HepG2 (cell line): ENCODE measurements around the gene SERTAD1. TPM values are rescaled to one million over a fixed set of nuclear protein-coding genes. Genes with fewer than 3 reads are reported as not detected.

Experiments
- ATAC-seq: fragments of 200-7000 bp; cut with Tn5 transposase; 3 replicates; pipeline ENCODE4 v1.9.1; 2020; ENCODE audit warnings: mild to moderate bottlenecking, moderate library complexity
- BruUV-seq: library from RNA; stranded (reverse); fragments of 400-500 nt; replicated peaks from 2 replicates; lab custom pipeline; 2021; lab: Mats Ljungman, UMichigan
- CTCF ChIA-PET: fragments of 300-600 bp; formaldehyde crosslinking; extraction: SDS; loops from one replicate; lab custom pipeline; 2021; ENCODE audit warnings: low total read pairs, inconsistent platforms, low intra/inter-chr PET ratio; lab: Yijun Ruan, JAX
- POLR2A ChIA-PET: fragments of 350-600 bp; sonication (Branson Sonifier 250); formaldehyde crosslinking; loops from one replicate; lab custom pipeline; 2020; ENCODE audit warnings: antibody characterized with exemption, inconsistent platforms; lab: Yijun Ruan, JAX
- DNase-seq: peaks from one replicate; pipeline ENCODE4 v3.0.0-alpha.2; 2015; ENCODE audit warnings: low spot score
- FAIRE-seq: peaks from 3 replicates; lab custom pipeline; 2011; peaks lifted over from hg19 to GRCh38; lab: Jason Lieb, UNC
- H2AFZ ChIP-seq: one replicate; pipeline ENCODE4 v1.6.1; 2011; ENCODE audit warnings: low read length, inconsistent platforms
- H3K27ac ChIP-seq: fragments of 300-600 bp; 3 replicates; pipeline ENCODE4 v1.8.0; 2011; ENCODE audit warnings: mixed run types, mild to moderate bottlenecking, mixed read lengths, low read length, inconsistent platforms; ENCODE audit not compliant: insufficient read depth; ENCODE audit errors: extremely low read length
- H3K27me3 ChIP-seq, 2 experiments: fragments of 200-600 bp in 1 of 2; 2 replicates in 1 of 2; 3 replicates in 1 of 2; pipeline versions ENCODE4 v1.6.0 to v1.8.0; 2011; ENCODE audit warnings: low read length in 2 of 2, mild to moderate bottlenecking in 2 of 2, moderate library complexity in 2 of 2, inconsistent platforms in 1 of 2; ENCODE audit not compliant: insufficient read depth in 2 of 2, control insufficient read depth in 1 of 2
- H3K36me3 ChIP-seq, 2 experiments: fragments of 200-600 bp in 1 of 2; replicated peaks in 1 of 2; 2 replicates in 1 of 2; 3 replicates in 1 of 2; pipeline versions ENCODE4 v1.5.1 to v1.8.0; 2011; ENCODE audit warnings: low read length in 2 of 2, inconsistent platforms in 1 of 2; ENCODE audit not compliant: insufficient read depth in 2 of 2, control insufficient read depth in 1 of 2
- H3K4me1 ChIP-seq: 2 replicates; pipeline ENCODE4 v1.5.1; 2012; ENCODE audit warnings: low read length, inconsistent platforms; ENCODE audit not compliant: insufficient read depth
- H3K4me2 ChIP-seq: 2 replicates; pipeline ENCODE4 v1.6.0; 2011; ENCODE audit warnings: low read depth, low read length, inconsistent platforms
- H3K4me3 ChIP-seq, 3 experiments: fragments of 200-600 bp in 1 of 3; sonication (generic), shearing (Covaris generic) in 1 of 3; replicated peaks in 1 of 3; 2 replicates each; pipeline ENCODE4 v1.5.1; 2011 to 2016; ENCODE audit warnings: low read length in 3 of 3, inconsistent platforms in 2 of 3, low read depth in 2 of 3, mild to moderate bottlenecking in 2 of 3, control low read depth in 1 of 3, mixed read lengths in 1 of 3; ENCODE audit not compliant: insufficient read depth in 1 of 3
- H3K79me2 ChIP-seq: one replicate; pipeline ENCODE4 v1.6.1; 2011; ENCODE audit warnings: low read length, inconsistent platforms; ENCODE audit not compliant: insufficient read depth
- H3K9ac ChIP-seq: 2 replicates; pipeline ENCODE4 v1.6.0; 2011; ENCODE audit warnings: mild to moderate bottlenecking, low read depth, low read length, inconsistent platforms; ENCODE audit not compliant: insufficient read depth
- H3K9me3 ChIP-seq: 2 replicates; pipeline ENCODE4 v1.5.1; 2012; ENCODE audit warnings: mild to moderate bottlenecking, low read length
- H4K20me1 ChIP-seq: 2 replicates; pipeline ENCODE4 v1.6.0; 2011; ENCODE audit warnings: inconsistent platforms, mild to moderate bottlenecking, low read length, moderate library complexity; ENCODE audit not compliant: insufficient read depth
- AGO2 ChIP-seq: fragments of 200-400 bp; formaldehyde crosslinking; optimal IDR thresholded peaks from 2 replicates; pipeline ENCODE3; 2017; ENCODE audit warnings: mild to moderate bottlenecking, low read depth, low read length, moderate library complexity
- CBX2 ChIP-seq, 2 experiments: fragments of 200-600 bp in 1 of 2; sonication (generic); formaldehyde crosslinking in 1 of 2; IDR thresholded peaks; 2 replicates each; pipeline versions ENCODE4 v1.7.0 to v1.8.1; 2018 to 2022; ENCODE audit warnings: low read depth in 2 of 2, low read length in 1 of 2, mild to moderate bottlenecking in 1 of 2, missing genetic modification reagents in 1 of 2
- FOXP1 ChIP-seq, 2 experiments: fragments of 450-650 bp in 1 of 2; IDR thresholded peaks; 2 replicates each; pipeline ENCODE4 v1.6.1; 2017 to 2018; ENCODE audit warnings: antibody characterized with exemption in 1 of 2
- IKZF4 ChIP-seq: sonication (generic); formaldehyde crosslinking; IDR thresholded peaks from 2 replicates; pipeline ENCODE4 v1.5.1; 2020; ENCODE audit warnings: borderline replicate concordance, mild to moderate bottlenecking, low read depth, missing genetic modification reagents; ENCODE audit errors: not compliant biosample characterization
- KLF6 ChIP-seq: IDR thresholded peaks from 2 replicates; pipeline ENCODE4 v1.8.0; 2016; ENCODE audit warnings: missing biosample characterization, missing genetic modification reagents
- SMC3 ChIP-seq: IDR thresholded peaks from 2 replicates; pipeline ENCODE4 v1.6.1; 2011; ENCODE audit warnings: low read length, improper control_type of control experiment
- SOX6 ChIP-seq, 2 experiments: fragments of 450-650 bp in 1 of 2; sonication (generic) in 1 of 2; formaldehyde crosslinking in 1 of 2; IDR thresholded peaks; 2 replicates each; pipeline versions ENCODE4 v1.4.0 to v1.6.1; 2017 to 2020; ENCODE audit warnings: antibody characterized with exemption in 1 of 2, mild to moderate bottlenecking in 1 of 2, missing genetic modification reagents in 1 of 2
- ZBTB7B ChIP-seq: sonication (generic); formaldehyde crosslinking; IDR thresholded peaks from 2 replicates; pipeline ENCODE4 v1.4.0; 2020; ENCODE audit warnings: missing genetic modification reagents
- ZNF577 ChIP-seq: sonication (generic); formaldehyde crosslinking; IDR thresholded peaks from 2 replicates; pipeline ENCODE4 v1.4.0; 2020; ENCODE audit warnings: mild to moderate bottlenecking, low read depth, missing genetic modification reagents, borderline replicate concordance
- ZNF616 ChIP-seq: sonication (generic); formaldehyde crosslinking; IDR thresholded peaks from 2 replicates; pipeline ENCODE4 v1.5.0; 2020; ENCODE audit warnings: low read depth, mild to moderate bottlenecking, missing genetic modification reagents
- ZSCAN12 ChIP-seq: sonication (generic); formaldehyde crosslinking; IDR thresholded peaks from 2 replicates; pipeline ENCODE4 v1.9.0; 2021; ENCODE audit warnings: mild to moderate bottlenecking, missing genetic modification reagents
- ZSCAN22 ChIP-seq: sonication (generic); formaldehyde crosslinking; IDR thresholded peaks from 2 replicates; pipeline ENCODE4 v1.4.0; 2020; ENCODE audit warnings: mild to moderate bottlenecking, missing genetic modification reagents
- ZSCAN9 ChIP-seq: IDR thresholded peaks from 2 replicates; pipeline ENCODE4 v1.6.1; 2016; ENCODE audit warnings: borderline replicate concordance
- WGBS: methylation state at CpG from one replicate; pipeline ENCODE4 v1.1.6; 2017; ENCODE audit warnings: low lambda C conversion rate; 5-methylcytosine and 5-hydroxymethylcytosine counted together
- in situ Hi-C: cut with HindIII; loops from 2 replicates; pipeline ENCODE4 v1.10.0; 2017; ENCODE audit warnings: low pct_unique_long_range_greater_than_20kb; ENCODE audit not compliant: extremely low pct_ligation_motif_present
- intact Hi-C: fragments of 100-400 bp; cut with micrococcal nuclease; formaldehyde crosslinking; loops from one replicate; pipeline ENCODE4 v1.10.0; 2022; ENCODE audit not compliant: unreplicated experiment
- polyA plus RNA-seq, 8 experiments: library from polyadenylated mRNA; depleted of rRNA in 3 of 8; stranded (reverse) in 7 of 8; unstranded in 1 of 8; fragments of >200 nt; fragmentation: Illumina TruSeq in 4 of 8; extraction: Trizol in 4 of 8; gene quantifications; 2 replicates each; pipeline versions ENCODE4 v1.2.1 to v1.2.3, GENCODE V29; 2011 to 2016; ENCODE audit warnings: low read depth in 4 of 8, missing spikeins in 1 of 8, mixed read lengths in 1 of 8; ENCODE audit not compliant: insufficient read depth in 1 of 8
- total RNA-seq, 5 experiments: library from RNA; depleted of rRNA; stranded (reverse); fragments of >200 nt; fragmentation: Illumina TruSeq; extraction: Trizol; gene quantifications; 2 replicates each; pipeline ENCODE4 v1.2.3, GENCODE V29; 2016; ENCODE audit warnings: low read depth in 1 of 5
- TF ChIP-seq, protein P1 (sequence below): sonication (generic); formaldehyde crosslinking; IDR thresholded peaks from 2 replicates; pipeline ENCODE4 v1.4.0; 2020; ENCODE audit warnings: missing genetic modification reagents, borderline replicate concordance
- TF ChIP-seq, protein P2 (sequence below): sonication (generic); formaldehyde crosslinking; IDR thresholded peaks from 2 replicates; pipeline ENCODE4 v1.4.0; 2020; ENCODE audit warnings: missing genetic modification reagents
- TF ChIP-seq, protein P3 (sequence below): sonication (generic); formaldehyde crosslinking; IDR thresholded peaks from 2 replicates; pipeline ENCODE4 v1.8.1; 2023; ENCODE audit warnings: mild to moderate bottlenecking, missing genetic modification reagents, borderline replicate concordance

Gene SERTAD1
- total and polyA plus RNA-seq, 2 of the 13 experiments (the other 11 are each of a cell fraction or from before 2014, with no cell fraction given) = 4.3 to 4.5 TPM

DNA sequence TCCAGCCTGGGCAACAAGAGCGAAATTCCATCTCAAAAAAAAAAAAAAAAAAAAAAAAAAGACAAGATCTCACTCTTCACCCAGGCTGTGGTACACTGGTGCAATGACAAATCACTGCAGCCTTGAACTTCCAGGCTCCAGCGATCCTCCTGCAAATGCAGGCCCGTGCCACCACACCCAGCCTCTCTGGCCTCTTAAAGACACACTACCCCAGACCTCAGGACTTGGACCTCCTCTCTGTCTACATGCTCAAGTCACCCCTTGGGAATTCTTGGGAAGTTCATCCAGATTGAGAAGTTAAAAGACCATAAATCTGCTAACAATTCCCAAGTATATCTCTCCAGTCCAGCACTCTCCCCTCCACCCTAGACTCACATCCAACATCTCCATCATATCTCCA, 25.2 kb downstream of the SERTAD1 start (continued):
- TF ChIP-seq, protein P1, sequence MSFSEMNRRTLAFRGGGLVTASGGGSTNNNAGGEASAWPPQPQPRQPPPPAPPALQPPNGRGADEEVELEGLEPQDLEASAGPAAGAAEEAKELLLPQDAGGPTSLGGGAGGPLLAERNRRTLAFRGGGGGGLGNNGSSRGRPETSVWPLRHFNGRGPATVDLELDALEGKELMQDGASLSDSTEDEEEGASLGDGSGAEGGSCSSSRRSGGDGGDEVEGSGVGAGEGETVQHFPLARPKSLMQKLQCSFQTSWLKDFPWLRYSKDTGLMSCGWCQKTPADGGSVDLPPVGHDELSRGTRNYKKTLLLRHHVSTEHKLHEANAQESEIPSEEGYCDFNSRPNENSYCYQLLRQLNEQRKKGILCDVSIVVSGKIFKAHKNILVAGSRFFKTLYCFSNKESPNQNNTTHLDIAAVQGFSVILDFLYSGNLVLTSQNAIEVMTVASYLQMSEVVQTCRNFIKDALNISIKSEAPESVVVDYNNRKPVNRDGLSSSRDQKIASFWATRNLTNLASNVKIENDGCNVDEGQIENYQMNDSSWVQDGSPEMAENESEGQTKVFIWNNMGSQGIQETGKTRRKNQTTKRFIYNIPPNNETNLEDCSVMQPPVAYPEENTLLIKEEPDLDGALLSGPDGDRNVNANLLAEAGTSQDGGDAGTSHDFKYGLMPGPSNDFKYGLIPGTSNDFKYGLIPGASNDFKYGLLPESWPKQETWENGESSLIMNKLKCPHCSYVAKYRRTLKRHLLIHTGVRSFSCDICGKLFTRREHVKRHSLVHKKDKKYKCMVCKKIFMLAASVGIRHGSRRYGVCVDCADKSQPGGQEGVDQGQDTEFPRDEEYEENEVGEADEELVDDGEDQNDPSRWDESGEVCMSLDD (CRISPR knock-in tag) = no peak
- TF ChIP-seq, all 625 proteins: peak for 0

DNA sequence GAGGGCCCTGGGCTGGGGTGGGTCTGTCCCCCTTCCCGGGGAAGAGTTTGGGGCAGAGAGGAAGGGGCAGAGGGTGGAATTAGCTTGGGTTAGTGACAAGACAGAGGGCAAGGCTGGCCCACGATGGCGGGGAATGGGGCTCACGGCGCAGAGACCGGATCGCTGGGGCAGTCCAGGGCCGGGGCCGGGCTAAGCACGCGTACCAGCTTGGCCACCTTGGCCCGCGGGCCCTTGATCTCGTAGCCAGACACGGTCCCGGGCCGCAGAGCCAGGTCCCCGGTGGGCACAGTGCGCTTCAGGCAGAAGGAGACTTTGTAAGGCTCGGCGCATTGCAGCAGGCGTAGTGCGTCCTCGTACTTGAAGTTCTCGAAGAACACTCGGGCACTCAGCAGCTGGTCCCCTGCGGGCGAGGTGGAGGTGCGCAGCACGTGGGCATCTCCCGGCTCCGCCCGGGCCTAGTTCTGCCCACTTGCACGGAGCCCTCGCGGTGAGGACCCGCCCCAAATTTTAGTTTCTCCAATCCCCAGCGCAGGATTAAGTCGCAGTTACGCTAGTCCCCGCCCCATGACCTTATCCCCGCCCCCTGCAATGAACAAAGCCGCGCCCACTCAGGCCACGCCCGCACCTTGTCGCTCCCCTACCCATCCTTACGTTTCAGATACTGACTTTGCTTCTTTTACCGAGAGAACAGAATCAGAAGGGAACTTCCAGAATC, 27.2 kb downstream of the SERTAD1 start:
- Histone ChIP-seq H3K36me3 (no peaks in the 10 kb centered on the region), H2AFZ (no peak overlapping the region), H4K20me1 (no peaks in the 10 kb centered on the region), H3K79me2 (no peaks in the 10 kb centered on the region), H3K27ac (no peak overlapping the region), H3K9ac (no peak overlapping the region), H3K4me1 (peaks cover 13% of the 10 kb centered on the region), H3K27me3 (peaks cover 9 to 35% of the 10 kb centered on the region in 2 experiments; a peak in 4 of 5 replicates), H3K4me2 (no peak overlapping the region), H3K4me3 (no peak overlapping the region), H3K9me3 (no peaks in the 10 kb centered on the region)
- in situ Hi-C loops = no loop called here
- DNase-seq (no peak), FAIRE-seq (no peak), ATAC-seq (no peak)
- 82% methylated on average over 24 of the region's 49 CpGs for WGBS
- ChIA-PET CTCF (no interaction called here), POLR2A (no interaction called here)
- intact Hi-C loops = no loop called here
- BruUV-seq = no TSS peak
- TF ChIP-seq ZBTB7B (CRISPR knock-in tag) = no peak
- no peak for TF ChIP-seq KLF6
- TF ChIP-seq SOX6 (IDR thresholded peaks at IDR 0.05) = no peak
- TF ChIP-seq SOX6 (CRISPR knock-in tag; IDR thresholded peaks at IDR 0.05) = no peak
- no peak for TF ChIP-seq ZSCAN12 (CRISPR knock-in tag)
- no peak for TF ChIP-seq IKZF4
- TF ChIP-seq FOXP1 (IDR thresholded peaks at IDR 0.05) = no peak
- TF ChIP-seq FOXP1 (CRISPR knock-in tag; IDR thresholded peaks at IDR 0.05) = no peak
- TF ChIP-seq CBX2 (IDR thresholded peaks at IDR 0.05; ENCODE audit: low read depth, low read length) = no peak
- no peak for TF ChIP-seq CBX2 (CRISPR knock-in tag; IDR thresholded peaks at IDR 0.05; ENCODE audit: low read depth)
- no peak for TF ChIP-seq ZNF577 (CRISPR knock-in tag)
- TF ChIP-seq, protein P2, sequence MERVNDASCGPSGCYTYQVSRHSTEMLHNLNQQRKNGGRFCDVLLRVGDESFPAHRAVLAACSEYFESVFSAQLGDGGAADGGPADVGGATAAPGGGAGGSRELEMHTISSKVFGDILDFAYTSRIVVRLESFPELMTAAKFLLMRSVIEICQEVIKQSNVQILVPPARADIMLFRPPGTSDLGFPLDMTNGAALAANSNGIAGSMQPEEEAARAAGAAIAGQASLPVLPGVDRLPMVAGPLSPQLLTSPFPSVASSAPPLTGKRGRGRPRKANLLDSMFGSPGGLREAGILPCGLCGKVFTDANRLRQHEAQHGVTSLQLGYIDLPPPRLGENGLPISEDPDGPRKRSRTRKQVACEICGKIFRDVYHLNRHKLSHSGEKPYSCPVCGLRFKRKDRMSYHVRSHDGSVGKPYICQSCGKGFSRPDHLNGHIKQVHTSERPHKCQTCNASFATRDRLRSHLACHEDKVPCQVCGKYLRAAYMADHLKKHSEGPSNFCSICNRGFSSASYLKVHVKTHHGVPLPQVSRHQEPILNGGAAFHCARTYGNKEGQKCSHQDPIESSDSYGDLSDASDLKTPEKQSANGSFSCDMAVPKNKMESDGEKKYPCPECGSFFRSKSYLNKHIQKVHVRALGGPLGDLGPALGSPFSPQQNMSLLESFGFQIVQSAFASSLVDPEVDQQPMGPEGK (CRISPR knock-in tag) = no peak
- TF ChIP-seq ZSCAN9 (CRISPR knock-in tag) = no peak
- TF ChIP-seq, protein P3, sequence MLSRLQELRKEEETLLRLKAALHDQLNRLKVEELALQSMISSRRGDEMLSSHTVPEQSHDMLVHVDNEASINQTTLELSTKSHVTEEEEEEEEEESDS = no peak
- TF ChIP-seq ZSCAN22 = no peak
- TF ChIP-seq ZNF616 = no peak
- no peak for TF ChIP-seq SMC3
- TF ChIP-seq AGO2 = no peak
